DMS114 treated with DMSO at 0.1 percent for 48 hours (cell line): ENCODE measurements around the gene PTGER3.
A peak's percentile ranks its signal among the peaks of the same experiment; 100 is the strongest.

Experiments used
- DNase-seq: peaks from one replicate; lab custom pipeline; 2025; ENCODE audit not compliant: unreplicated experiment; lab: John Stamatoyannopoulos, UW

PTGER3 gene

DNA sequence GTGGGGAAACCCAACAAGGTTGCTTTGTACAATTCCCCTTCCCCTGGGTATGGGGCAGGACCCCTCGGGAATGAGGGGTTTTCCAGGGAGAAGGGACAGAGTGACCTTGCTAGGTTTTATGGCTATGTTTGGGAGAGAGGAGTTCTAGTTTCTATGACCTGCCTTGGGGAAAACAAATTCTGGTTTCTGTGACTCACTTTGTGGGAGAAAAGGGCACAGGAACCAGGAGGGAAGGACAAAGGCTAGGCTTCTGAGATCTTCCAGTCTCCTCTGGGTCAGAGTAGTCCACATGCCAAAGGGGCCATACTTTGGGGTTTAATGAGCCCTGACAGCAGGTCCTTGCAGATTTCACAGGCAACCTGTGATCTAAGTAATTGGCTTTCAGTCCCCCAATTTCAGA, 5.5 kb upstream of the PTGER3 start:
- DNase-seq: no peak

DNA sequence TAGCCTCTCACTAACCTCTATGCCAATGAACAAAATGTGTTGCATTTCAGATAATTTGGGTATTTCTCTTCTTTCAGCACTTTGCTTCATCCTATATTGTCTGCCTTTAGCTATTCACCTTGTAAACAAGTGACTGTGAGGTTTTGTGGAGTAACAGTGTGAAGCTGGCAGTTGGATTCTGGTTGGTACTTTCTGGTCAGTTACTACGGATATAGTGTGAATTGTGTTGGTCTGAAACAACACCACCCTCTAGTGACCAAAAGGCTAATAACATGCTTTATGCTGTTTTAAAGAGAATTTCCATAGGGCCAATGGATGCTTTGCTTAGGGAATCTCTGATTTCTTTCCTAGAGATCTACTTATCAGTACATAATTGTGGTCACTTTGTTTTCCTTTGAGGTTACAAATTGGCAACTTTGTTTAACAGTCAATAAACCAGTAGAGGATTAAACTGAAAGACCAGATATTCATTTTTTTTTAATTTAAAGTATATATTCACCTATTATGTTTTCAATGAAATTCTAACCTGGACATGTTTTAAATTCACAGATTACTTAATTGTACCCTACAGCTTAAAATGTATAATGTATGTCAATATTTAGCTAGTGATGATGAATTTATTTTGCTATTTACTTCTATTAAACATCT, 2.5 kb upstream of the PTGER3 start:
- peak; percentile 87 for DNase-seq

GRCh38 chr1:71046891-71047634, 553 bp downstream of the PTGER3 start:
- no peak for DNase-seq

DNA sequence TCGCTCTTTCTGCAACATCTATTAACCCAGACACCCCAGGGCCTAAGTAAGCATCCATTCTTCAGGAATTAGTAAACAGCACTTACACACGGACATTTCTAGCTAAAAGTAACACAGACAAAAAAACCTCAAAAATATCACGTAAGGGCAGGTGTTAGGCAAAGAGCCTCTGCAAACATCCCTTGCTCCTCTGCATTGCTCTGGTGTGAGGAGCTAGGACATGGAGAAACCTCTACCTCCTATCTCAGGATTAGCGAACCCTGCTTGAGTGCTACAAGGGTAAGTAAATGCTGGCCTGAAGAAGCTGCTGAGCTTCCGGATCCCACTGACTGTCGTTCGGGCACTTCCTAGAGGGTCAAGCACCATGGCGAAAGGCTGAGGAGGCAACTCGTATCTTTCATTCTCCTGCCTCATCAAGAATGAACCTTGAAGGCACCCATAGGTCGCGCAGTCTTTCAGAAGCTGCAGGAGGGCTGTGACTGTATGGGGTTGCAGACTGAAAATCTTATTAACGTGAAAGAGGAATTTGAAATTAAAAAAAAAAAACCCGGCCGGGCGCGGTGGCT, 2.1 kb downstream of the PTGER3 start:
- no peak for DNase-seq

DNA sequence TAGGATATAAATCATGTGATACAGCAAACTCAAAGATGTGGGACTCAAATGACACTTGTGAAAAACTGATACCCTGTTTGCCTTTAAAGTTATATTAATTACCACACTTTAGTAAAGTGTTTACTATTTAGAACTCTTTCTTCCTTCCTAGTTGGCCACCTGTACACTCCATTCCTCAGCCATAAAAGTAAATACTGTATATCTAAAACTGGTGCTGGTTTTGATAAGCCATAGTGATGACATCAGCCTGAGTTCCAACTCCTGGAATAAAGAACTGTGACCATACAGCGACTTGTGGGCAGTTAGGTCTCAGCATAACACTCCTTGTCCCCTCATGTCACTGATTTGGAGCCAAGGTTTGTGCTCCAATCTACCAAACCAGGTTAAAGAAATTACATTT, 2.8 kb downstream of the PTGER3 start:
- no peak for DNase-seq

DNA sequence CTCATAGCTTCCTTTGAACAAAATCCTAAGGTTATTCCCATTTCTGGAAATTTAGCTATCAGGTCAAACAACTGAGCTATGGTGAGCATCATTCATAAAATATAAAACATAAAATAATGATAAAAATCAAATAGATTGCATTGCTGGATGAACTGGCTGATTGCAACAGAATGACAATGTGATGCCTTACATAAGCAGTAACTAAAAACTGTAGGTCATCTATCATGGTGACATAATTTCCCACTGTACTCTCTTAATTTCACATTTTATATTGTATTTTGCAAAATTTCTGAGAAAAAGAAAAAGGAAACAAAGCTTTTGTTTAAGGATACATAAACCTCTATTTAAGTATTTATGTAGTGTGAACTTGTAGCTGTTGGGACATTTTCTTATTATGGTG, 4.6 kb downstream of the PTGER3 start:
- no peak for DNase-seq

- no peak for DNase-seq
These were observed 5.8 kb downstream of the PTGER3 start for GRCh38 chr1:71041806-71042205.

- no peak for DNase-seq
These were observed 7.9 kb downstream of the PTGER3 start for GRCh38 chr1:71039661-71040262.

DNA sequence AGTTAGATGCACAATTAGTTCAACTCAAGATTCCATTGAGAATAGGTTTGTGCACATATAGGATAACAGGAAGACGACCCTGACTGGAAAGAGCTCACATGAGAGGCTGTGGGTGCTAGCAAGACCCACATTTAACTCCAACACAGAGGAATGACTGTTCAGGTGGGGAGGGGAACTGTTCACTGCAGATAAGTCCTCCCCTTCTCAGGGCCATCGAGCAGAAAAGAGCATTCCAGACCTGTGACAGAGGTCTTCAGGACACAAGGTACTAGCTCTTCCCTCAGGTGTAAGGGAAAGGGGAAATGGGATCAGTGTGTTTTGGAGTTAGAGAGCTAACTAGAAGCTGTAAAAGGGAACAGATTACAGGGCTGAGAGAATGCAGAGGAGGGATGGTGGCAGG, 8.7 kb downstream of the PTGER3 start:
- no peak for DNase-seq

DNA sequence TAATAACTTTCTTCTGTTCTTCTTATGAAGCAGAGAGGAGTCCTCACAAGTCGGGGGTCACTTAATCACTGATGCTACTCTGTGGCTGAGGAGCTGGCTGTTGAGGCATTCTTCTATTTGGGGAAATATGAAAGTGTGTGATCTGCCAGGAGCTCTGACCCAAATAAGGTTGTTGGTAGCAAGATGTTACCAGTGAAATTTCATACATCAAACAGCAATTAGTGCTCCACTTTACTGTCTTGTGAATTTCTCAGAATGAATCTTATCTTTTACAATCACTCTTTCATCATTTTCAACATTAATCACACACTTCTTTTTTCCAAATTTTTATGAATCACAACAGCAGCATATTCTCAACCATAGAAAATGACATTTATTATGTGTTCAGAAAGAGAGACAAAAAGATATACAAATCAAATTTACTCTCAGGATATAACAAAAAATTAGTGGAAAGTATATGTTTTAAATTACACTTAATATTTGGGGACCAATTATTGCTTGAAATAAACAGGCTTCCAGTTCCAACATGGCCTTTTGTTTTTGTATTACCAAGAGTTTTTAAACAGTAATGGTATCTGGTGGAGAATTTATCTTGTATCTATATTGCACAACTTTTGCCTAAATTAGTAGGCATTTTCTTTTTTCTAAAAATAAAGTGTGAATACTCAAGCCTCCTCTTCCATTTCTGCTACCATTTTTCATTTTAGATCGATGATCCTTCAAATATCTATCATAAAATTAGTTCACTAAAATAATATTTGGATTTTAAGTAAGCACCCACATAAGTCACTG, 9.6 kb downstream of the PTGER3 start:
- DNase-seq: no peak

GRCh38 chr1:71037066-71037465, 10.6 kb downstream of the PTGER3 start:
- DNase-seq: no peak

DNA sequence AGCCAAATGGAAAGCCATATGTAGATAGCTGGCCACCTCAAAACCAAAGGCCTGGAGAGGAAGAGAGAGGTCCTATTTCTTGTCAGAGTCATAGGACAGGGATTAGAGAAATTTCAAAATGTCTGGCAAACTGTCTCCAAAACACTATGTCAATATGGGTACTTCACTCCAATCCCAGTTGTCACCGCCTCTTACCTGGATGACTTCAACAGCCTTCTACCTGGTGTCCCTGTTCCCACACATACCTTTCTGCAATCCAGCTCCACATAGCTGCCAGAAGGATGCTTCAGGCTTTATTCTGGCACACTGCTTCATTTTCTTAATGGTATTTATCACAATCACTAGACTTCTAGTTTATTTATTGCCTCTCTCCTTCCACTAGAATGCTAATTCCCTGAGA, 14.5 kb downstream of the PTGER3 start:
- no peak for DNase-seq

- DNase-seq: no peak
These were observed 16.2 kb downstream of the PTGER3 start for GRCh38 chr1:71031426-71031825.

- no peak for DNase-seq
These were observed 17.6 kb downstream of the PTGER3 start for GRCh38 chr1:71030026-71030425.

- no peak for DNase-seq
These were observed 18.6 kb downstream of the PTGER3 start for GRCh38 chr1:71028981-71029380.

DNA sequence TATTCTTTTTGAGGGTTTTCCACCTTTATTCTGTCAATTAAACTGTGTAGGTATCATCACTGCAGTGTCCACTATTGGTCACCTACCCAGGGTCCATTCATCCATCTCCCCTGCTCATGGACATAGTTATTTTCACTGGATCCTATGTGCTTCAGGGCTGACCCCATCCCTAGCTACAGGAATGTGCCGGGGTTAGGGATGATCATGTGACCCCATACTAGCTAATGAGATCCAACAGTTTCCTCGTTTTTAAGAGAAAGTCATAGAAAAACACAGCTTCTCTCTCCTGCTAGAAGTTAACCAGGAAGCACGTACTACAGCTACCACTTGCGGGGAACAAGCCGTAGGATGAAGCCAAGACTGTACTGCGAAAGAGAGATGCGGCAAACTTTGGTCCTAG, 19.6 kb downstream of the PTGER3 start:
- DNase-seq: no peak

DNA sequence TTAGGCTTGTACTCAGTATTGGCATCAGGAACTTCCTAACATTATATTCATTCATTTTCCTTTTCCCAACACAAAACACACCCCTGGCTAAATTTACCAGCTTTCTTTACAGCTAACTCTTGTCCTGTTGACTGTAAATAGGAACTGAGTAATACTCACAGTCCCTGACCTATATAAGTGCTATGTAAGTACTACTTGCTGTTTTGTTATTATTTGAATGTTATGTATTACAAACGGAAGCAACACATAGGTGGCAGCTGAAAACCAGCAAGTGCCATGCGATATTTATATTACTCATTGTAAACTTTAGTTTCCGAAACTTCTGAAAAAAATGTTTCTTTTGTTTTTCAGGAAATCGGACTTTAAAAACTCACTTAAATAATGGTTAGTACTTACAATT, 21.5 kb downstream of the PTGER3 start:
- DNase-seq: no peak

- no peak for DNase-seq
These were observed 24.1 kb downstream of the PTGER3 start for GRCh38 chr1:71023515-71023914.

- DNase-seq: no peak
These were observed 28.2 kb downstream of the PTGER3 start for GRCh38 chr1:71019233-71019969.

DNA sequence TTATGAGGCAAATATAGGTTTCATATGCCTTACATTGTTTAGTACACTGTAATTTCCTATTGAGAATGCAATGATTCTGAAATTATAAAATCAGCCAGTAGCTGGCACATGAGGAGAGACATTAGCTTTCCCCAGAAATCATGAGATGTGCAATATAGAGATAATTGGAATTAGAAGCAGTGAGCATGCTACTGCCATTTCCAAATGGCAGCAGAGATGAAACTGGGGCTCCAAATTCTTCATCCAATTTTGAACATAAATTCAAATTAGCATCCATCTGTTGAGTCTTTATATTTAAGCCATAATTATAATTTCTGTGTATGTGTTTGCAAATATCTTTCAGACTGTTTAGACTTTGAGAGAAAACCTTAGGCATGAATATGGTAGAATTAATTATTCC, 28.8 kb downstream of the PTGER3 start:
- no peak for DNase-seq

DNA sequence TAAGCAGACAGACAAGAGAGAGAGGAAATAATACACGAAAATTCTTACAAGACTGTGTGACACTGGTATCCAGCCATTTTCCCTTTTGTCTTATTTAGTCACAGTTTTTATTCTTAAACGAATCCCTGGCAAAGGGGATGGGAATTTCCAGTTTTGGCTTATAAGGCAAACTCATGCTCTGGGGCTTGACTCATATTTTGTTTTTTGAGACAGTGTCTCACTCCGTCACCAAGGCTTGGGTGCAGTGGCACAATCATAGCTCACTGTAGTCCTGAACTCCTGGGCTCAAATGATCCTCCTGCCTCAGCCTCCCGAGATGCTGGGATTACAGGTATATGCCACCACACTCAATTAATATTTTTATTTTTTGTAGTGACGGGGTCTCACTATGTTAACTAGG, 31.9 kb downstream of the PTGER3 start:
- no peak for DNase-seq
